Kidney (tissue), 14 donors: Measurements from ENCODE around the gene STK24. TPM values are rescaled to one million over a fixed set of nuclear protein-coding genes. Genes with fewer than 3 reads are reported as not detected.
A peak's percentile ranks its signal among the peaks of the same experiment; 100 is the strongest.

Experiments used
- DNase-seq, 5 donors: peaks; one replicate each; pipeline ENCODE4 v3.0.0-alpha.2; 2013 to 2020
- FAIRE-seq: peaks from 2 replicates; lab custom pipeline; 2012; peaks lifted over from hg19 to GRCh38; lab: Jason Lieb, UNC
- H3K27ac ChIP-seq, 2 donors: one replicate each; pipeline ENCODE4 v1.7.0; 2013; ENCODE audit warnings: low read depth in 2 of 2, low read length in 2 of 2, inconsistent platforms in 1 of 2
- H3K27me3 ChIP-seq: one replicate; pipeline ENCODE4 v1.7.1; 2013; ENCODE audit warnings: low read length, inconsistent platforms; ENCODE audit not compliant: control insufficient read depth, insufficient read depth
- H3K36me3 ChIP-seq, 3 donors: one replicate each; pipeline versions ENCODE4 v1.7.0 to v1.7.1; 2013; ENCODE audit warnings: low read length in 3 of 3, control low read depth in 1 of 3, inconsistent platforms in 1 of 3; ENCODE audit not compliant: insufficient read depth in 3 of 3, control insufficient read depth in 2 of 3
- H3K4me1 ChIP-seq, 3 donors: one replicate each; pipeline versions ENCODE4 v1.7.0 to v1.7.1; 2013; ENCODE audit warnings: low read length in 3 of 3, inconsistent platforms in 1 of 3, low read depth in 1 of 3; ENCODE audit not compliant: control insufficient read depth in 2 of 3, insufficient read depth in 2 of 3
- H3K4me3 ChIP-seq, 3 donors: one replicate each; pipeline versions ENCODE4 v1.7.0 to v1.8.1; 2013; ENCODE audit warnings: low read length in 3 of 3, control low read depth in 1 of 3, inconsistent platforms in 1 of 3
- H3K9ac ChIP-seq, 3 donors: one replicate each; pipeline versions ENCODE4 v1.7.0 to v1.7.1; 2013; ENCODE audit warnings: low read length in 3 of 3, control low read depth in 1 of 3, inconsistent platforms in 1 of 3
- H3K9me3 ChIP-seq, 3 donors: one replicate each; pipeline versions ENCODE4 v1.7.0 to v1.7.1; 2013; ENCODE audit warnings: low read length in 3 of 3, control low read depth in 1 of 3, inconsistent platforms in 1 of 3; ENCODE audit not compliant: control insufficient read depth in 2 of 3, insufficient read depth in 1 of 3
- intact Hi-C: fragments of 100-400 bp; cut with DNase I; formaldehyde crosslinking; loops from one replicate; pipeline ENCODE4 v1.11.1; 2022
- polyA plus RNA-seq: library from polyadenylated mRNA; stranded (reverse); fragments of 350-450 nt; fragmentation: Illumina TruSeq; extraction: RNeasy Lipid Tissue Mini Kit (QIAGEN cat#74804); gene quantifications from one replicate; pipeline ENCODE4 v1.2.3, GENCODE V29; 2014; ENCODE audit warnings: low read depth, low replicate concordance; ENCODE audit not compliant: insufficient read depth
- total RNA-seq: library from RNA; stranded (reverse); fragmentation: NEBNext Ultra II Directional; extraction: Animal tissue kit (Norgen Biotek cat#: 25700); gene quantifications from one replicate; pipeline ENCODE4 v1.2.1, GENCODE V29; 2021
- TF ChIP-seq, protein P1 (sequence below): IDR thresholded peaks from 3 replicates; pipeline ENCODE4 v1.5.1; 2012; ENCODE audit warnings: mild to moderate bottlenecking, moderate library complexity, borderline replicate concordance; ENCODE audit not compliant: insufficient read depth; ENCODE audit errors: extremely low read depth
- donor health status: control.
- donor health status: control.
- donor health status: control.
- donor health status: control.
- donor health status: control.
- donor health status: DM: yes; HTN: yes; CAD: no.
- donor health status: Normal renal cell carcinoma (clear cell type).

Gene STK24
- total and polyA plus RNA-seq, 2 donors from 2014 or later = 56.7 to 122 TPM

DNA sequence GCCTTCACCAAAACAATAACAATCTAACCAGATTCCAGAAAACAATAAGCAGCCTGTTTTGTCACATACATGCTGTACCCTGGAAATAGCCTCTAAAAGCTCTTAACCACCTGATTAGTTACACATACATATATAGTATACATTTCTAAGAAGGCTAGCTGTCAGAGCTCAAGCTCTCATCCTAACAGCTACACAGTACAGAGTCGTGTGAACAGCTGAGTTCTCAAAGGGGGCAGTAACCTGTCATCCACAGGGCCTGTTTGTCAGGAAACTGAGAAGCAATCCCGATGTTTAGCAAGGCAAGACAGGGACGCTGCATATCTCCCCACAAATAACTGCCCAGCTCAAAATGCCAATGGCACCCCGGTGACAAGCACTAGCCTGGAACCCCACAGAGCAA, 56.9 kb downstream of the STK24 start:
- Histone ChIP-seq H3K9me3 (no peaks in the 10 kb centered on the region), H3K27me3 (no peaks in the 10 kb centered on the region), H3K36me3 (peaks cover 0 to 4% (median 0%) of the 10 kb centered on the region in 3 donors), H3K9ac (peak overlapping the region in 1 of 3 donors; percentile 7), H3K4me1 (peaks cover 0 to 40% (median 40%) of the 10 kb centered on the region in 3 donors), H3K4me3 (no peak overlapping the region), H3K27ac (no peak overlapping the region)
- no peak for DNase-seq
- FAIRE-seq = no peak
- intact Hi-C loops = no loop called here
- TF ChIP-seq, protein P1, sequence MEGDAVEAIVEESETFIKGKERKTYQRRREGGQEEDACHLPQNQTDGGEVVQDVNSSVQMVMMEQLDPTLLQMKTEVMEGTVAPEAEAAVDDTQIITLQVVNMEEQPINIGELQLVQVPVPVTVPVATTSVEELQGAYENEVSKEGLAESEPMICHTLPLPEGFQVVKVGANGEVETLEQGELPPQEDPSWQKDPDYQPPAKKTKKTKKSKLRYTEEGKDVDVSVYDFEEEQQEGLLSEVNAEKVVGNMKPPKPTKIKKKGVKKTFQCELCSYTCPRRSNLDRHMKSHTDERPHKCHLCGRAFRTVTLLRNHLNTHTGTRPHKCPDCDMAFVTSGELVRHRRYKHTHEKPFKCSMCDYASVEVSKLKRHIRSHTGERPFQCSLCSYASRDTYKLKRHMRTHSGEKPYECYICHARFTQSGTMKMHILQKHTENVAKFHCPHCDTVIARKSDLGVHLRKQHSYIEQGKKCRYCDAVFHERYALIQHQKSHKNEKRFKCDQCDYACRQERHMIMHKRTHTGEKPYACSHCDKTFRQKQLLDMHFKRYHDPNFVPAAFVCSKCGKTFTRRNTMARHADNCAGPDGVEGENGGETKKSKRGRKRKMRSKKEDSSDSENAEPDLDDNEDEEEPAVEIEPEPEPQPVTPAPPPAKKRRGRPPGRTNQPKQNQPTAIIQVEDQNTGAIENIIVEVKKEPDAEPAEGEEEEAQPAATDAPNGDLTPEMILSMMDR = no peak

DNA sequence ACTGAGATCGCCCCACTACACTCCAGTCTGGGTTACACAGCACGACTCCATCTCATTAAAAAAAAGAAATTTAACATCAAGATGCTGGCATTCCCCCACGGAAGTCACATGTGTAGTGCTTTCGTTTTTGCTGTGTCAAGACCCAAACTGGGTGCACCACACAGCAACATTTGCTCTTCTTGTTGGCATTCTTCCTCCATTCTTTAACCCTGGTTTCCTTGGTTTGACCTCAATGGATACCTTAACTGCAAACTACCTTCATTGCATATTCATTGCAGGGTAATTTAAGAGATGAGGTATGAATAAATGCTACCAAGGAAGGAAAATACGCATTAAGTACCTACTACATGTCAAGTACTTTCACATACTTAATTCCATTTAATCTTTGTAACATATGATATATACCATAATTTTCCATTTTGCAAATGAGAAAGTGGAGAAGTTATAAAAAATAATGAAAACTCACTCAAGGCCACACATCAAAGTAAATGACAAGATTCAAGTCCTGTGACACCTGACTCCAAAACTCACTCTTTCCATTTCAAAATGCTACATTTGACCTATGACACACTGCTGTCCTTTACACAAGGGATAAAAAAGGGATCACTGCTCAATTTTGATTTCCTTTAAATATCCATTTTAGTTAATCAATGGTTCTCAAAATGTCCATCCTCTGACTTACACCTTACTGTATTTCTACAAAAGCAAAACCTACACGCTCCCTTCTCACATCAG, 59.2 kb downstream of the STK24 start:
- H3K4me1 ChIP-seq = peaks cover 0 to 28% (median 27%) of the 10 kb centered on the region in 3 donors
- H3K36me3 ChIP-seq = peaks cover 0 to 4% (median 0%) of the 10 kb centered on the region in 3 donors
- no peak overlapping the region for H3K27ac ChIP-seq
- intact Hi-C loops = no loop called here
- TF ChIP-seq, protein P1 = no peak
- no peak overlapping the region for H3K4me3 ChIP-seq
- H3K9ac ChIP-seq = no peak overlapping the region
- no peak for FAIRE-seq
- DNase-seq = no peak
- no peaks in the 10 kb centered on the region for H3K9me3 ChIP-seq
- no peaks in the 10 kb centered on the region for H3K27me3 ChIP-seq

DNA sequence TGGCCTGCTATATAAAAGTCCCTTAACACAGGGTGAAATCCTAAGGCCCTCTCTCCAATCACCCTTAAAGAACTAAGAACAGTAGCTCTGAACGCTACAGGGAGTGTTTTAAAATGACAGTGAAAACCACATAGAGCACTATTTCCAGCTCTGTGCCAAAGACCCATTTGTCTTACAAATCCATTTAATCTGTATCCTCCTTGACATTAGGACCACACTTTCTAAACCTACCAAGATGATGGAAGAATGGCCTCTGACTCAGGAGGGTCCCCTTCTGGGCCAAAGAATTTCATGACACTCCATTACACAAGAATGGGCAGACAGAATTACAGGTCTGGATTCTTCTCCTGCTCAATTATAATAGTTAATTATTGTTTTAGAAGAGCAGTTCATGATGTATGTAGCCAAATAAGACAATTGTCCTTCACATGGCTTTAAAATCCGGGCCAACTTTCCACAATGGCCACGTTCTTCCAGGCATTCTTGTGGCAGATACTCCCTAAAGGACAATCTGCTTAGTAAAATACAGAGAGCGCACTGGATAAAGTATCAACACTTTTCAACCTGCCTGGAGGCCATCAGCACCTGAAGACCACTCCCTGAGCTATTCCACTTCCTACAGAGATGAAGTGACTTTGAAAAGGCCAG, 61.0 kb downstream of the STK24 start:
- no peak overlapping the region for H3K9ac ChIP-seq
- FAIRE-seq = no peak
- H3K27ac ChIP-seq = peak overlapping the region in 1 of 2 donors; percentile 43
- intact Hi-C loops = no loop called here
- peaks cover 0 to 22% (median 19%) of the 10 kb centered on the region in 3 donors for H3K4me1 ChIP-seq
- DNase-seq = no peak
- no peak overlapping the region for H3K4me3 ChIP-seq
- H3K27me3 ChIP-seq = no peaks in the 10 kb centered on the region
- TF ChIP-seq, protein P1 = no peak
- H3K36me3 ChIP-seq = peaks cover 0 to 4% (median 0%) of the 10 kb centered on the region in 3 donors
- no peaks in the 10 kb centered on the region for H3K9me3 ChIP-seq
